Activated naive CD8-positive, alpha-beta T cell (primary cell): Measurements from ENCODE around the gene STT3B.

Experiments
- H3K27ac Mint-ChIP-seq: one replicate; pipeline ENCODE4 v1.8.0; 2021; ENCODE audit warnings: mixed read lengths
- H3K27me3 Mint-ChIP-seq: one replicate; pipeline ENCODE4 v1.8.0; 2021; ENCODE audit warnings: mixed read lengths
- H3K36me3 Mint-ChIP-seq: one replicate; pipeline ENCODE4 v1.8.0; 2021; ENCODE audit warnings: mixed read lengths
- H3K4me1 Mint-ChIP-seq: one replicate; pipeline ENCODE4 v1.8.0; 2021; ENCODE audit warnings: low read depth, mixed read lengths
- H3K4me3 Mint-ChIP-seq: one replicate; pipeline ENCODE4 v1.8.0; 2021; ENCODE audit warnings: mild to moderate bottlenecking, mixed read lengths
- H3K9me3 Mint-ChIP-seq: one replicate; pipeline ENCODE4 v1.8.0; 2021; ENCODE audit warnings: low read depth, mixed read lengths

The STT3B gene

DNA sequence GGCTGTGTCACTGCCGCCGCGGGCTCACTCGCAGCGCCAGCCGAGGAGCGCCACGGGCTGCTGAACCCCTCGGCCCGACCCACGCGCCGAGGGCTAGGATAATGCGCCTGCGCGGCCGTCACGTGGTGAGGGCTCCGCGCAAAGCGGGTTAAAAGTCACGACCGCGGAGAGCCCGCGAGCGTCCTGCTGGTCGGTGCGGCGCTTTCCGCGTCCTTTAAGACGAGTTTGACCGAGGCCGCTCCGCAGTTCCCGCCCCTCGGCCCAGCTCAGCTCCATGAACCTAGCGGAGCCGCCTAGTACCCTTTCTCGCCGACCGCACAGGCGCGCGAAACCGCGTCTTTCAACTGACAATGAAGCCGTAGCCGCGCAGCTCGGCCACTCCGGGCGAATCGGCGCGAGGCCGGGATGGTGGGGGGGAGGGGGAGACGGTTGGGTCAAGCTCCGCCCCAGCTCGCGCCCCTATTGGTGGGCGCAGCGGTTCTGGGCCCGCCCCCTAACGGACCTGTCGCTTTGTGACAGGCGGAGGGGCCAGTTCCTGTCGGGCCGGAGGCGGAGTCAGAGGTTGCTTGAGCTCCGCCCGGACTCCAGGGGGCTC lies 636 bp upstream of the STT3B start:
- Mint-ChIP-seq H3K4me3 (no peak overlapping the region), H3K4me1 (peaks cover 25% of the 10 kb centered on the region), H3K27ac (peak overlapping the region; percentile 98), H3K36me3 (no peaks in the 10 kb centered on the region), H3K9me3 (no peaks in the 10 kb centered on the region), H3K27me3 (no peaks in the 10 kb centered on the region)

GRCh38 chr3:31533169-31534064 lies 692 bp downstream of the STT3B start:
- Mint-ChIP-seq H3K27ac (peak overlapping the region; percentile 94), H3K9me3 (no peaks in the 10 kb centered on the region), H3K36me3 (peaks cover 5% of the 10 kb centered on the region), H3K4me1 (peaks cover 38% of the 10 kb centered on the region), H3K4me3 (peak overlapping the region; percentile 90), H3K27me3 (no peaks in the 10 kb centered on the region)

DNA sequence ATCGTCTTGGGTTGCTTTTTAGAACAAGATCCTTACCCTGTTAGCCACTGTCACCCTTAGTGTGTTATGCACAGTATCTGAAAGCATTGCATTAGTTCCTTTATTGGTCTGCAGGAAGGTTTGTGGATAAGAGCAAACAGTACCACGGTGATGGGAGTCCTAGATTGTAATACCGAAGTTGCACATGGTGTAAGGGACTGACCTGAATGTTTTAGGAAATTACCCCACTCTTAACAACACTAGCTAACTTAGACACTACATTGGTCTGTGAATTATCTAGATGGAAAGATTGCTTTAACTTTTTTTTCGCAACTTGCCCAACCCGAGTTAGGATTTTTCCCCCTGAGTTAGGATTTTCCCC lies 1.3 kb downstream of the STT3B start:
- Mint-ChIP-seq H3K36me3 (peaks cover 5% of the 10 kb centered on the region), H3K4me1 (peaks cover 44% of the 10 kb centered on the region), H3K9me3 (no peaks in the 10 kb centered on the region), H3K4me3 (peak overlapping the region; percentile 90), H3K27ac (peak overlapping the region; percentile 94), H3K27me3 (no peaks in the 10 kb centered on the region)

- Mint-ChIP-seq H3K27me3 (no peaks in the 10 kb centered on the region), H3K36me3 (peaks cover 5% of the 10 kb centered on the region), H3K4me3 (peak overlapping the region; percentile 90), H3K27ac (peak overlapping the region; percentile 88), H3K4me1 (peaks cover 65% of the 10 kb centered on the region), H3K9me3 (no peaks in the 10 kb centered on the region)
Measured at GRCh38 chr3:31536497-31536896, 3.8 kb downstream of the STT3B start.

- Mint-ChIP-seq H3K4me1 (peaks cover 84% of the 10 kb centered on the region), H3K4me3 (peak overlapping the region; percentile 90), H3K27ac (peak overlapping the region; percentile 11), H3K27me3 (no peaks in the 10 kb centered on the region), H3K36me3 (peaks cover 9% of the 10 kb centered on the region), H3K9me3 (no peaks in the 10 kb centered on the region)
Measured at GRCh38 chr3:31538801-31539200, 6.1 kb downstream of the STT3B start.

GRCh38 chr3:31539275-31539674 lies 6.5 kb downstream of the STT3B start:
- H3K4me3 Mint-ChIP-seq = peak overlapping the region; percentile 90

DNA sequence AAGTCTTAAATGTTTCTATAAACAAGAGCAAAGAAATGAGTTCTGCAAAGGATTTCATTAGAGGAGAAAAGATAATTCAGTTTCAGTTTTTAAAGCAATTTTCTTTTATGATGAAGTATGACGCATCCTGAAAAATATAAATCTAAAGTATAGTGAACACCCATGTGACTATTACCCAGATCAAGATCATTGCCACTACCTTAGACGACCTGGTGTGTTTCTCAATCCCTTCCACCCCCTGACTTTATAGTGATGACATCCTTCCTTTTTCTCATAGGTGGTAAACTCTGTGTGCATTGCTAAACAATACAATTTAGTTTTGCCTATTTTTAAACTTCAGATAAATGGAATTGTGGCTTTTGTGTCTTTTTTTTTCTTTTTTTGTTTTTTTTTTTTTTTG lies 8.4 kb downstream of the STT3B start:
- Mint-ChIP-seq H3K27me3 (no peaks in the 10 kb centered on the region), H3K4me3 (peak overlapping the region; percentile 24), H3K27ac (peak overlapping the region; percentile 55), H3K4me1 (peaks cover 93% of the 10 kb centered on the region), H3K9me3 (no peaks in the 10 kb centered on the region), H3K36me3 (peaks cover 9% of the 10 kb centered on the region)

More at GRCh38 chr3:31539275-31539674, 6.5 kb downstream of the STT3B start:
- H3K9me3 Mint-ChIP-seq = no peaks in the 10 kb centered on the region
- peaks cover 85% of the 10 kb centered on the region for H3K4me1 Mint-ChIP-seq
- H3K27me3 Mint-ChIP-seq = no peaks in the 10 kb centered on the region
- H3K27ac Mint-ChIP-seq = peak overlapping the region; percentile 70
- H3K36me3 Mint-ChIP-seq = peaks cover 9% of the 10 kb centered on the region

DNA sequence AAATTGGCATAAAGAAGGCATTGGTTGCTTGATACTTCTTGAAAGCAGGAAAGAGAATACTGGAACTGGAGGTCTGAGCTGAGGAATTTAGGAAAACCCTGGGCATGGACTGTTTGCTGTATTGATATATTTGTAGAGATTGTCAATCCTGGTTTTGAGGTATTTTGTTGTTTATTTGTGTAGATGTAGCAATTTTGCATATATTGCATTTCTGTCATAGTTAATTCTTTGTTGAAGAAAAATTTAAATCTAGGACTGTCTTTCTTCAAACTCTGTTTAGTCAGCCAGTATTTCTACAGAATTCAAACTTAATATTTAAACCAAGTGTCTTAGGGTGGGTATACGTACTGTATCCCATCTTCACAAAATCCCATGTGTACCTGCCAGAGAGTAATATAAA lies 9.5 kb downstream of the STT3B start:
- H3K9me3 Mint-ChIP-seq = no peaks in the 10 kb centered on the region
- peaks cover 9% of the 10 kb centered on the region for H3K36me3 Mint-ChIP-seq
- peak overlapping the region; percentile 42 for H3K4me3 Mint-ChIP-seq
- H3K27me3 Mint-ChIP-seq = no peaks in the 10 kb centered on the region
- peak overlapping the region; percentile 50 for H3K27ac Mint-ChIP-seq
- H3K4me1 Mint-ChIP-seq = peaks cover 92% of the 10 kb centered on the region

- Mint-ChIP-seq H3K9me3 (no peaks in the 10 kb centered on the region), H3K36me3 (peaks cover 3% of the 10 kb centered on the region), H3K27ac (peak overlapping the region; percentile 62), H3K4me3 (no peak overlapping the region), H3K4me1 (peaks cover 90% of the 10 kb centered on the region), H3K27me3 (no peaks in the 10 kb centered on the region)
Measured at GRCh38 chr3:31543375-31543774, 10.7 kb downstream of the STT3B start.

DNA sequence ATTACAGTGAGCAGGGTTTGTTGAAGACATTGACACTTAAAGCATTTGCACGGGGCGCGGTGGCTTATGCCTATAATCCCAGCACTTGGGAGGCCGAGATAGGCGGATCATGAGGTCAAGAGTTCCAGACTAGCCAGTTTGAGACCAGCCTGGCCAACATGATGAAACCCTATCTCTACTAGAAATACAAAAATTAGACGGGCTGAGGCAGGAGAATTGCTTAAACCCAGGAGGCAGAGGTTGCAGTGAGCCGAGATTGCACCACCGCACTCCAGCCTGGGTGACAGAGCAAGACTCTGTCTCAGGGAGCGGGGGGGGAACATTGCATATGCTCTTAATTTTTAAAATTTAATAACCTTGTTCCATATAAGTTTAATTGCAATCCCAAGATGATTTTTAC lies 11.9 kb downstream of the STT3B start:
- Mint-ChIP-seq H3K9me3 (no peaks in the 10 kb centered on the region), H3K27me3 (no peaks in the 10 kb centered on the region), H3K36me3 (peaks cover 3% of the 10 kb centered on the region), H3K4me3 (peak overlapping the region; percentile 58), H3K27ac (peak overlapping the region; percentile 41), H3K4me1 (peaks cover 87% of the 10 kb centered on the region)

DNA sequence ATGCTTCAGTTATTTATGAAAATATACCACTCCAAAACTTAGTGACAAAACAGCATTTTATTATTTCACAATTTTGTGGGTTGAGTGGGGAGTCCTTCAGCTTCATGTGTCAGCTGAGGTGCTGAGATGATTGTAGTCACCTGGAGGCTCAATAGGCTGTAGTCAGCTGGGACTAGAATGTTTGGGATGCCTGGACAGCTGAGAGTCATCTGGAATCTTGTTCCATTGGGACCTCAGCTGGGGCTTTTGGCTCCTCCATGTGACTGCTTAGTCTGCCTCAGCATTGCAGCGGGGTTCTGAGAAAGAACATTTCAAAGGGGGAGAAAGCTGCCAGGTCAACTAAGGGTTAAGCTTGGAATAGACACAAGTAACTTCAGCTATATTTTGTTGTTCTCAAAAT lies 13.4 kb downstream of the STT3B start:
- Mint-ChIP-seq H3K36me3 (peaks cover 3% of the 10 kb centered on the region), H3K27ac (peak overlapping the region; percentile 43), H3K4me3 (peak overlapping the region; percentile 23), H3K9me3 (no peaks in the 10 kb centered on the region), H3K27me3 (no peaks in the 10 kb centered on the region), H3K4me1 (peaks cover 89% of the 10 kb centered on the region)

DNA sequence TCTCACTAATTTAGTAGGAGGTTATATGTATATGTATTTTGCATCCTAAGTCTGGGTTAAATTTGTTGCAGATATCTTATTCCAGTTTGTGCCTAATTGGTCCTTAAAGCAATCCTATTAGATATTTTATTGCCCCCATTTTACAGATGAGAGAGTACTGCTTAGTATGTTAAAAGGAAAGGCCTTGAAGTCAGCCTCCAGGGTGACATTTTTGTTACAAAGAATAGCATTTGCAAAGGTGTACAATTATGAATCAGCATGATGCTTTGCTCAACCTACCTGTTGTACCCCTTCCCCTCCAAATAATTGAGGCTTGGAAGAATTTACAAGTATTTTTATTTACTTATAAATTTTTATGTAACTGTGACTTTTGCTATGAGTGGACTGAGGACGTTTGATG lies 14.0 kb downstream of the STT3B start:
- peaks cover 90% of the 10 kb centered on the region for H3K4me1 Mint-ChIP-seq
- H3K27me3 Mint-ChIP-seq = no peaks in the 10 kb centered on the region
- H3K36me3 Mint-ChIP-seq = peaks cover 3% of the 10 kb centered on the region
- no peaks in the 10 kb centered on the region for H3K9me3 Mint-ChIP-seq
- no peak overlapping the region for H3K27ac Mint-ChIP-seq
- H3K4me3 Mint-ChIP-seq = no peak overlapping the region

DNA sequence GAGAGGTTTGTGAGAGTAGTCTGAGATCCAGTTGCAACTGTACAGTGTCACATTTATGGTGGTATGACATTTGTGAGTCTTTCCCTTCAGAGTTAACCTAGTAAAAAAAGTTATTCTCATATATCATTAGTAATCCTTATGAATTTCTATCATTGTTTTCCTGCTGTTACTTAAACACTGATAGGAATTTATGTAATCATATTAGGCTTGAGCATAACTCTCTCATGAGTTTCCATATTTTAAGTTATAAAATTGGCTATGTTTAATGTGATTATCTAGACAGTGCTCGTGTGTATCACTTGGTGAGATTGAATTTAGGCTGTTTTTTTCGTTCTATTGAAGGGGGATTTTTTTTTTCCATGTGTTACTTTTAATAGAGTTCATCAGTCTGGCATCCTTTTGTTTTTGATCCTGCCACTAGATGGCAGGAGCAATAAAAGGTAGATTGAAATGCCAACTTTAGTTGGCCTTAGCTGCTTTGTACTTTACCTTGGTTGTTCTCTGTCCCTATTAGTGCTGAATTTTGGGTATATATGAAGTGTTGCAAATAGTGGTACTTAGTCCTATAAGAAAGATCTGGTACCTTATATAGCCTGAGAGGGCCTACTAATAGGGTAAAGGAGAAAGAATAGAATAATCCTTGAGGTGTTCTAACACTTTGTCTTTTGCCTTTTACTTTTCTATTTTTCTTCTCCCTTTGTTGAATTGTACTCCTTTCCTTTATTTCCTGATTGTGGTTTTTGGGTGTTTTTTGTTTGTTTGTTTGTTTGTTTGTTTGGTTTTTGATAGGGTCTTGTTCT lies 17.9 kb downstream of the STT3B start:
- peaks cover 83% of the 10 kb centered on the region for H3K4me1 Mint-ChIP-seq
- peak overlapping the region; percentile 1 for H3K4me3 Mint-ChIP-seq
- peaks cover 5% of the 10 kb centered on the region for H3K36me3 Mint-ChIP-seq
- H3K9me3 Mint-ChIP-seq = no peaks in the 10 kb centered on the region
- H3K27me3 Mint-ChIP-seq = no peaks in the 10 kb centered on the region
- peak overlapping the region; percentile 41 for H3K27ac Mint-ChIP-seq

GRCh38 chr3:31551646-31552045 lies 18.9 kb downstream of the STT3B start:
- H3K4me3 Mint-ChIP-seq = no peak overlapping the region
- peaks cover 6% of the 10 kb centered on the region for H3K36me3 Mint-ChIP-seq
- H3K27me3 Mint-ChIP-seq = no peaks in the 10 kb centered on the region
- peaks cover 83% of the 10 kb centered on the region for H3K4me1 Mint-ChIP-seq
- peak overlapping the region; percentile 84 for H3K27ac Mint-ChIP-seq
- peaks cover under 1% of the 10 kb centered on the region for H3K9me3 Mint-ChIP-seq

DNA sequence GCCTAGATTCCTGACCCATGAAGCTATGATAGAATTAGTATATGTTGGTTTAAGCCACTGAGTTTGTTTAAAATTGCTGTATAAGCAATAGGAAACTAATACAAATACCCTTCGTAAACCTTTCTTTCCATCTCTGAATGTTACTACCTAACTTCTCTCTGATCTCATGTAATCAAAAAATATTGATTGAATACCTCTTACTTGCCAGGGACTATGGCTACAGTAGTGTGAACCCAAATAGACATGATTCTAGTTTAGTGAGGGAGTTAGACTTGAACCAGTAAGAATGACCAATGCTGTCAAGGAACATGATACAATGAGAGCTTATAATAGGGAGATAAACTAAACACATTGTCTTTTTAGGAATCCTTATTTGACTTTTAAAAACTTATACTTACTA lies 19.4 kb downstream of the STT3B start:
- Mint-ChIP-seq H3K27ac (peak overlapping the region; percentile 84), H3K36me3 (peaks cover 9% of the 10 kb centered on the region), H3K4me3 (no peak overlapping the region)

More for the DNA sequence above, 19.4 kb downstream of the STT3B start:
- Mint-ChIP-seq H3K27me3 (no peaks in the 10 kb centered on the region), H3K4me1 (peaks cover 83% of the 10 kb centered on the region), H3K9me3 (peaks cover 5% of the 10 kb centered on the region)
